HCT116 (cell line): ENCODE measurements around the gene SESN3. TPM values are rescaled to one million over a fixed set of nuclear protein-coding genes. Genes with fewer than 3 reads are reported as not detected.
"Not testable (repeated sequence)": the region's sequence is repeated elsewhere in the genome, so short reads cannot be mapped to it uniquely, and the experiment has no call there.

Experiments
- ATAC-seq: fragments of 200-7000 bp; cut with Tn5 transposase; 2 replicates; pipeline ENCODE4 v1.9.1; 2020; ENCODE audit warnings: mild to moderate bottlenecking, moderate library complexity
- BruUV-seq: library from RNA; stranded (reverse); fragments of 400-500 nt; replicated peaks from 2 replicates; lab custom pipeline; 2021; lab: Mats Ljungman, UMichigan
- CTCF ChIA-PET: fragments of 300-600 bp; sonication (Branson Sonifier 250); formaldehyde crosslinking; loops from one replicate; lab custom pipeline; 2021; ENCODE audit warnings: antibody characterized with exemption; lab: Charles Lee
- POLR2A ChIA-PET: fragments of 300-600, 350-600 bp; sonication (Branson Sonifier 250); formaldehyde crosslinking; loops from one replicate; lab custom pipeline; 2021; ENCODE audit warnings: antibody characterized with exemption; lab: Charles Lee
- RAD21 ChIA-PET, 2 experiments: fragments of 300-600 bp; sonication (Branson Sonifier 250); formaldehyde crosslinking; loops; one replicate each; lab custom pipeline; 2023; ENCODE audit warnings: low total read pairs in 2 of 2; ENCODE audit not compliant: uncharacterized antibody in 2 of 2, unreplicated experiment in 2 of 2, low non-redundant PET in 1 of 2; lab: Charles Lee
- DNase-seq: peaks from one replicate; pipeline ENCODE4 v3.0.0-alpha.2; 2010; ENCODE audit warnings: low read depth, low spot score
- H2AFZ ChIP-seq: fragments of 200-600 bp; shearing (Covaris generic), sonication (generic); 2 replicates; pipeline ENCODE4 v1.6.1; 2017; ENCODE audit warnings: low read depth, mixed run types, mixed read lengths, antibody characterized with exemption, low read length; ENCODE audit not compliant: poor library complexity, severe bottlenecking
- H3K27ac ChIP-seq: 2 replicates; pipeline ENCODE4 v1.5.1; 2012; ENCODE audit warnings: low read depth, low read length
- H3K27me3 ChIP-seq: fragments of 200-600 bp; sonication (generic); 2 replicates; pipeline ENCODE4 v1.6.1; 2016; ENCODE audit warnings: mixed run types, low read length, mixed read lengths; ENCODE audit not compliant: insufficient read depth
- H3K36me3 ChIP-seq, 2 experiments: fragments of 200-500 bp in 1 of 2; fragments of 200-600 bp in 1 of 2; sonication (Bioruptor generic) in 1 of 2; sonication (generic) in 1 of 2; 2 replicates each; pipeline versions ENCODE4 v1.5.1 to v1.6.1; 2014 to 2016; ENCODE audit warnings: low read length in 2 of 2, inconsistent platforms in 1 of 2, mixed read lengths in 1 of 2, mixed run types in 1 of 2; ENCODE audit not compliant: insufficient read depth in 2 of 2, control insufficient read depth in 1 of 2
- H3K4me1 ChIP-seq, 2 experiments: fragments of 200-600 bp in 1 of 2; sonication (generic) in 1 of 2; 2 replicates each; pipeline versions ENCODE4 v1.5.1 to v1.6.1; 2012 to 2017; ENCODE audit warnings: low read length in 2 of 2, inconsistent platforms in 1 of 2, mild to moderate bottlenecking in 1 of 2, mixed read lengths in 1 of 2, mixed run types in 1 of 2, moderate library complexity in 1 of 2; ENCODE audit not compliant: insufficient read depth in 2 of 2, control insufficient read depth in 1 of 2
- H3K4me2 ChIP-seq: fragments of 200-600 bp; sonication (generic); 2 replicates; pipeline ENCODE4 v1.6.1; 2017; ENCODE audit warnings: mixed run types, low read length, mixed read lengths
- H3K4me3 ChIP-seq, 2 experiments: fragments of 200-600 bp in 1 of 2; sonication (generic) in 1 of 2; replicated peaks in 1 of 2; 2 replicates each; pipeline ENCODE4 v1.5.1; 2011 to 2016; ENCODE audit warnings: low read length in 2 of 2, control low read depth in 1 of 2, low read depth in 1 of 2, mild to moderate bottlenecking in 1 of 2, mixed read lengths in 1 of 2, mixed run types in 1 of 2
- H3K79me2 ChIP-seq: fragments of 200-600 bp; sonication (generic); 2 replicates; pipeline ENCODE4 v1.6.1; 2017; ENCODE audit warnings: mild to moderate bottlenecking, mixed run types, low read length, moderate library complexity, mixed read lengths; ENCODE audit not compliant: insufficient read depth
- H3K9ac ChIP-seq: fragments of 200-600 bp; sonication (generic); 2 replicates; pipeline ENCODE4 v1.6.1; 2016; ENCODE audit warnings: low read length, mixed read lengths
- H3K9me2 ChIP-seq: fragments of 200-600 bp; sonication (generic), shearing (Covaris generic); 2 replicates; pipeline ENCODE4 v1.6.1; 2017; ENCODE audit warnings: mixed run types, mild to moderate bottlenecking, moderate library complexity; ENCODE audit not compliant: insufficient read depth
- H3K9me3 ChIP-seq, 2 experiments: fragments of 200-500 bp in 1 of 2; fragments of 200-600 bp in 1 of 2; sonication (Bioruptor generic) in 1 of 2; sonication (generic) in 1 of 2; 2 replicates each; pipeline ENCODE4 v1.6.1; 2014 to 2017; ENCODE audit warnings: low read length in 2 of 2, mixed read lengths in 2 of 2, inconsistent platforms in 1 of 2, low read depth in 1 of 2, mild to moderate bottlenecking in 1 of 2, mixed run types in 1 of 2, moderate library complexity in 1 of 2; ENCODE audit not compliant: control insufficient read depth in 1 of 2, insufficient read depth in 1 of 2
- H4K20me1 ChIP-seq: fragments of 200-600 bp; sonication (generic), shearing (Covaris generic); 2 replicates; pipeline ENCODE4 v1.6.1; 2017; ENCODE audit warnings: mixed run types, mild to moderate bottlenecking, moderate library complexity; ENCODE audit not compliant: insufficient read depth
- CBX3 ChIP-seq: IDR thresholded peaks from 2 replicates; pipeline ENCODE4 v1.6.1; 2012; ENCODE audit warnings: low read depth
- ELF1 ChIP-seq: IDR thresholded peaks from 2 replicates; pipeline ENCODE4 v1.6.1; 2012; ENCODE audit warnings: low read depth, borderline replicate concordance
- TCF7L2 ChIP-seq: IDR thresholded peaks from 2 replicates; pipeline ENCODE4 v1.7.0; 2011; ENCODE audit warnings: borderline replicate concordance, inconsistent platforms; ENCODE audit not compliant: insufficient read depth, insufficient read length; ENCODE audit errors: extremely low read depth
- intact Hi-C: fragments of 100-400 bp; cut with micrococcal nuclease; formaldehyde crosslinking; loops from 2 replicates; pipeline ENCODE4 v1.10.0; 2022
- total RNA-seq: library from RNA; stranded (reverse); gene quantifications from one replicate; pipeline ENCODE4 v1.2.1, GENCODE V29; 2021; ENCODE audit not compliant: unreplicated experiment
- TF ChIP-seq, protein P1 (sequence below): IDR thresholded peaks from 2 replicates; pipeline ENCODE4 v1.6.1; 2011; ENCODE audit warnings: mild to moderate bottlenecking, low read length, moderate library complexity; ENCODE audit not compliant: insufficient replicate concordance; ENCODE audit errors: extremely low read depth
- TF ChIP-seq, protein P2 (sequence below): IDR thresholded peaks from 2 replicates; pipeline ENCODE4 v1.6.1; 2012; ENCODE audit warnings: low read depth
- TF ChIP-seq, protein P3 (sequence below): IDR thresholded peaks from 2 replicates; pipeline ENCODE4 v1.6.1; 2012
- TF ChIP-seq, protein P4 (sequence below), 3 experiments: fragments of 200-600 bp in 1 of 3; sonication (generic) in 1 of 3; IDR thresholded peaks in 2 of 3; conservative IDR thresholded peaks in 1 of 3; 2 replicates each; pipeline ENCODE4 v1.5.1; 2012 to 2017; ENCODE audit warnings: low read depth in 2 of 3, low read length in 2 of 3, antibody characterized with exemption in 1 of 3, borderline replicate concordance in 1 of 3, control low read depth in 1 of 3, mild to moderate bottlenecking in 1 of 3, mixed read lengths in 1 of 3, mixed run types in 1 of 3, moderate library complexity in 1 of 3; ENCODE audit not compliant: insufficient read depth in 1 of 3

The SESN3 gene
- total RNA-seq, 1 experiment from 2014 or later: 4.2 TPM

DNA sequence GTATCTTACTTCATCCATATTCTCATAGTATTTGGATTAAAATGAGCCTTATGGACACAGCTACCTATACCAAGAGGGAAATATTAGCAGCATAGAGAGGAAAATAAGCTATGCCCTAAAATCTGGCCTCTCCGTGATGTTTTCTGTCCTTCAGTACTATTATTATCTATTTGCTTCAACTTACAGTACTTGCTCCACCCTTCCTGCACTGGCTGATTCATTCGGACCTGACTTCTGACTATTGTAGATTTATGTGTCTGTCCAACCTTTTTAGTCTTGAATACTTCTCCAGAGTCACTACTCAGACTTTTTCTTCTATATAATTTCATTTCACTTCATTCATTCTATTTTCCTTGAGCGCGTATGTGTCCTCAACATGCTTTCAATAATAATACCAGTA is 45.1 kb upstream of the SESN3 start:
- no peak overlapping the region for H3K9ac ChIP-seq
- DNase-seq: no peak
- H3K4me2 ChIP-seq: no peak overlapping the region
- no TSS peak for BruUV-seq
- RAD21 ChIA-PET: no interaction called here
- TF ChIP-seq TCF7L2 (no peak), CBX3 (no peak), ELF1 (no peak)
- TF ChIP-seq, protein P1, sequence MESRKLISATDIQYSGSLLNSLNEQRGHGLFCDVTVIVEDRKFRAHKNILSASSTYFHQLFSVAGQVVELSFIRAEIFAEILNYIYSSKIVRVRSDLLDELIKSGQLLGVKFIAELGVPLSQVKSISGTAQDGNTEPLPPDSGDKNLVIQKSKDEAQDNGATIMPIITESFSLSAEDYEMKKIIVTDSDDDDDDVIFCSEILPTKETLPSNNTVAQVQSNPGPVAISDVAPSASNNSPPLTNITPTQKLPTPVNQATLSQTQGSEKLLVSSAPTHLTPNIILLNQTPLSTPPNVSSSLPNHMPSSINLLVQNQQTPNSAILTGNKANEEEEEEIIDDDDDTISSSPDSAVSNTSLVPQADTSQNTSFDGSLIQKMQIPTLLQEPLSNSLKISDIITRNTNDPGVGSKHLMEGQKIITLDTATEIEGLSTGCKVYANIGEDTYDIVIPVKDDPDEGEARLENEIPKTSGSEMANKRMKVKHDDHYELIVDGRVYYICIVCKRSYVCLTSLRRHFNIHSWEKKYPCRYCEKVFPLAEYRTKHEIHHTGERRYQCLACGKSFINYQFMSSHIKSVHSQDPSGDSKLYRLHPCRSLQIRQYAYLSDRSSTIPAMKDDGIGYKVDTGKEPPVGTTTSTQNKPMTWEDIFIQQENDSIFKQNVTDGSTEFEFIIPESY: no peak
- TF ChIP-seq, protein P2, sequence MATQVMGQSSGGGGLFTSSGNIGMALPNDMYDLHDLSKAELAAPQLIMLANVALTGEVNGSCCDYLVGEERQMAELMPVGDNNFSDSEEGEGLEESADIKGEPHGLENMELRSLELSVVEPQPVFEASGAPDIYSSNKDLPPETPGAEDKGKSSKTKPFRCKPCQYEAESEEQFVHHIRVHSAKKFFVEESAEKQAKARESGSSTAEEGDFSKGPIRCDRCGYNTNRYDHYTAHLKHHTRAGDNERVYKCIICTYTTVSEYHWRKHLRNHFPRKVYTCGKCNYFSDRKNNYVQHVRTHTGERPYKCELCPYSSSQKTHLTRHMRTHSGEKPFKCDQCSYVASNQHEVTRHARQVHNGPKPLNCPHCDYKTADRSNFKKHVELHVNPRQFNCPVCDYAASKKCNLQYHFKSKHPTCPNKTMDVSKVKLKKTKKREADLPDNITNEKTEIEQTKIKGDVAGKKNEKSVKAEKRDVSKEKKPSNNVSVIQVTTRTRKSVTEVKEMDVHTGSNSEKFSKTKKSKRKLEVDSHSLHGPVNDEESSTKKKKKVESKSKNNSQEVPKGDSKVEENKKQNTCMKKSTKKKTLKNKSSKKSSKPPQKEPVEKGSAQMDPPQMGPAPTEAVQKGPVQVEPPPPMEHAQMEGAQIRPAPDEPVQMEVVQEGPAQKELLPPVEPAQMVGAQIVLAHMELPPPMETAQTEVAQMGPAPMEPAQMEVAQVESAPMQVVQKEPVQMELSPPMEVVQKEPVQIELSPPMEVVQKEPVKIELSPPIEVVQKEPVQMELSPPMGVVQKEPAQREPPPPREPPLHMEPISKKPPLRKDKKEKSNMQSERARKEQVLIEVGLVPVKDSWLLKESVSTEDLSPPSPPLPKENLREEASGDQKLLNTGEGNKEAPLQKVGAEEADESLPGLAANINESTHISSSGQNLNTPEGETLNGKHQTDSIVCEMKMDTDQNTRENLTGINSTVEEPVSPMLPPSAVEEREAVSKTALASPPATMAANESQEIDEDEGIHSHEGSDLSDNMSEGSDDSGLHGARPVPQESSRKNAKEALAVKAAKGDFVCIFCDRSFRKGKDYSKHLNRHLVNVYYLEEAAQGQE: no peak
- TF ChIP-seq, protein P3, sequence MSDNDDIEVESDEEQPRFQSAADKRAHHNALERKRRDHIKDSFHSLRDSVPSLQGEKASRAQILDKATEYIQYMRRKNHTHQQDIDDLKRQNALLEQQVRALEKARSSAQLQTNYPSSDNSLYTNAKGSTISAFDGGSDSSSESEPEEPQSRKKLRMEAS: no peak
- TF ChIP-seq, protein P4, sequence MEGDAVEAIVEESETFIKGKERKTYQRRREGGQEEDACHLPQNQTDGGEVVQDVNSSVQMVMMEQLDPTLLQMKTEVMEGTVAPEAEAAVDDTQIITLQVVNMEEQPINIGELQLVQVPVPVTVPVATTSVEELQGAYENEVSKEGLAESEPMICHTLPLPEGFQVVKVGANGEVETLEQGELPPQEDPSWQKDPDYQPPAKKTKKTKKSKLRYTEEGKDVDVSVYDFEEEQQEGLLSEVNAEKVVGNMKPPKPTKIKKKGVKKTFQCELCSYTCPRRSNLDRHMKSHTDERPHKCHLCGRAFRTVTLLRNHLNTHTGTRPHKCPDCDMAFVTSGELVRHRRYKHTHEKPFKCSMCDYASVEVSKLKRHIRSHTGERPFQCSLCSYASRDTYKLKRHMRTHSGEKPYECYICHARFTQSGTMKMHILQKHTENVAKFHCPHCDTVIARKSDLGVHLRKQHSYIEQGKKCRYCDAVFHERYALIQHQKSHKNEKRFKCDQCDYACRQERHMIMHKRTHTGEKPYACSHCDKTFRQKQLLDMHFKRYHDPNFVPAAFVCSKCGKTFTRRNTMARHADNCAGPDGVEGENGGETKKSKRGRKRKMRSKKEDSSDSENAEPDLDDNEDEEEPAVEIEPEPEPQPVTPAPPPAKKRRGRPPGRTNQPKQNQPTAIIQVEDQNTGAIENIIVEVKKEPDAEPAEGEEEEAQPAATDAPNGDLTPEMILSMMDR (IDR thresholded peaks at IDR 0.05 in 2 of 3, conservative IDR thresholded peaks at IDR 0.05 in 1 of 3; ENCODE audit: borderline replicate concordance in 1 of 3, insufficient read depth in 1 of 3, low read depth in 2 of 3, low read length in 2 of 3): no peak
- TF ChIP-seq, all 23 proteins: peak for 0
- intact Hi-C loops: no loop called here
- H3K9me3 ChIP-seq: no peaks in the 10 kb centered on the region
- H4K20me1 ChIP-seq: no peaks in the 10 kb centered on the region
- no peaks in the 10 kb centered on the region for H3K4me1 ChIP-seq
- CTCF ChIA-PET: no interaction called here
- H3K9me2 ChIP-seq: no peaks in the 10 kb centered on the region
- H3K36me3 ChIP-seq: no peaks in the 10 kb centered on the region; a peak in 1 of 4 replicates
- no peak for ATAC-seq
- POLR2A ChIA-PET: no interaction called here
- no peak overlapping the region for H3K4me3 ChIP-seq
- H2AFZ ChIP-seq: no peak overlapping the region
- H3K79me2 ChIP-seq: no peaks in the 10 kb centered on the region
- H3K27ac ChIP-seq: no peak overlapping the region
- H3K27me3 ChIP-seq: peaks cover 9% of the 10 kb centered on the region; the same call in 1 of the 2 replicates

DNA sequence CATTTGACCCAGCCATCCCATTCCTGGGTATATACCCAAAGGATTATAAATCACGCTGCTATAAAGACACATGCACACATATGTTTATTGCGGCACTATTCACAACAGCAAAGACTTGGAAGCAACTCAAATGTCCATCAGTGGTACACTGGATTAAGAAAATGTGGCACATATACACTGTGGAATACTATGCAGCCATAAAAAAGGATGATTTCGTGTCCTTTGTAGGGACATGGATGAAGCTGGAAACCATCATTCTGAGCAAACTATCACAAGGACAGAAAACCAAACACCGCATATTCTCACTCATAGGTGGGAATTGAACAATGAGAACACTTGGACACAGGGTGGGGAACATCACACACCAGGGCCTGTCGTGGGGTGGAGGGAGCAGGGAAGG is 42.6 kb upstream of the SESN3 start:
- H3K36me3 ChIP-seq, H3K79me2 ChIP-seq, H3K4me1 ChIP-seq, H3K27ac ChIP-seq, H4K20me1 ChIP-seq, H3K27me3 ChIP-seq, DNase-seq, ATAC-seq, H3K9ac ChIP-seq, H3K4me3 ChIP-seq, H3K4me2 ChIP-seq, CTCF ChIA-PET, H3K9me3 ChIP-seq, POLR2A ChIA-PET, intact Hi-C loops, H2AFZ ChIP-seq, BruUV-seq, RAD21 ChIA-PET, H3K9me2 ChIP-seq: not testable (repeated sequence)
